HG03460 (cell line): Measurements from ENCODE around the gene PTPRM.

ENCODE experiments used
- ATAC-seq: cut with Tn5 transposase; IDR thresholded peaks from one replicate; pipeline ENCODE4 v1.9.1; 2021; ENCODE audit not compliant: unreplicated experiment

PTPRM gene

DNA sequence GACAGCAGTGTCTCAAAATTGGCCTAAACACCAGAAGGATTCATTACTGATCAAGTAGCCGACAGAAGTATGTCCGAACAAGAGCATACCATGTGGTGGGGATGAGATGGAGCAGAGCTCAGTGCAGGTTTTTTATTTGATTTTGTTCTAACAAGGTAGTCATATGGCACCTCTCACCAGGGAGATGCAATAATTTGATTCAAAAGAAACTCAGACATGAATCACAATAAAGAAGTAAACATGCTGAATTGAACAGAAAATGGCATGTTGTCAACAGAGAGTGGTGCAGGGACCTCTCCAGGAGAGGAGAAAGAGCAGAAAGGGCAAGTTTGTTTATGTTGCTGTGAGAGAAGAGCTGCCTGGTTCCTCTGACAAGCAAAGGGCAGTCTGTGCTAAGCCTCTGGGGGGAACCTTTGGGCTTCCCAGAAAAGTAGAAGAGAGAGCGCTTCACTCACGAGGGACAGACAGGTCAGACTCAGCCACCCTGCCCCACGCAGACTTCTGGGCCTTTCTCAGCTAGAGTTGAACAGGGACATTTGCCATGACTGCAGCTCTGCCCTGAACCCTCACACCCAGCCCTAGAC is 690.8 kb downstream of the PTPRM start:
- no peak for ATAC-seq

- ATAC-seq = no peak
Observed at GRCh38 chr18:8260319-8260718, 693.2 kb downstream of the PTPRM start.

DNA sequence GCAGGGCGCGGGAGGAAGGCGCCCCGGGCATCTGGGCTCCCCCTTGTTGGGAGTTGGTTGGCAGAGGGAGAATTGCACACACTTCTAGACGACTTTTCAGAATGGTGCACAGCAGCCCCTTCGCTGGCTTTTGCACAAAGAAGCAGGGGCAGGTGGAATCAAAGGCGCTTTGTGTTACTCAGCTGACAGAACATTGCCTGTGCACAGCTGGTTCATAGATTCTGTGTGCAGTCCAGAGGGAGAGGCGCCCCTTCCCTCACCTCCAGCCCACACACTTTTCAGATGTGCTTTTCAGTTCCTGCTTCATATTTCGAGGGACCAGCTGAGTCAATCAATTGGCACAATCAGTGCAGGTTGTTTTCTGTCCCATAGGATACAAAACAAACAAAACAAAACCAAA is 693.7 kb downstream of the PTPRM start:
- ATAC-seq = no peak

- ATAC-seq = no peak
Observed at GRCh38 chr18:8261651-8262091, 694.6 kb downstream of the PTPRM start.

DNA sequence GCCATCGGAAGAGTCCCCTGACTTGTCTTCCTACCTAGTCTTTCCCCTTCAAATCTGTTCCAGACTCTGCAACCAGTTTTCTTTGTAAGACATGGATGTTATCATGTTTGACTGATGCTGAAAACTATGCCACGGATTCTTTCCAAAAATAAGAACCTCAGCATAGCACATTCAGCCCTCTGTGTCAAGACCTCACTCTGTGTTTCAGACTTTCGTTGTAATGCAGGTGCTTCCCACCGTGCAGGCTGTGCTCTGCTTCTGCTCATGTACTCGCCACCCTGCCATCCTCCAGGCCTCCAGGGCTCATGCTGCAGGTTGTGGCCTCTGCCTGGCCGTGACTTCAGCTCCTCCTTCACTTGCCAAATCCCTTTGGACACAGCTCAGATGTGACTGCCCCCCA is 695.1 kb downstream of the PTPRM start:
- ATAC-seq = no peak

DNA sequence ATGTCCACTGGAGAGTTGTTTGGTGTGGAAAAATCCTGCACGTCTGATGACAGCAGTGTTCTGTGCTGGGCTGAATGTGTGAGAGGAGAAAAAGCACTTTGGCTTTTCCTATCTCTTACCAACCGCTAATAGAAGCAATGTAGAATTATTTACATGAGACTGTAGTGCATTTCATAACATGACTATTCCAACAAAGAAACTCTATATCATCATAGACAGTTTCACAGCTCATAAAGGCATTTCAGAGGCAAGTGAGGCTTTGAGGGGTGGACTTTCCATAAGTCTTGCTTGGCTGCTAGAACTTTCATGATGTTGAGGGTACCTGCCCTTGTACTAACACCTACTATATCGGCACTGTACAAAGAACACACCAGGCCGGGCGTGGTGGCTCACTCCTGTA is 697.0 kb downstream of the PTPRM start:
- ATAC-seq = no peak

GRCh38 chr18:8264861-8265411 is 697.8 kb downstream of the PTPRM start:
- no peak for ATAC-seq

DNA sequence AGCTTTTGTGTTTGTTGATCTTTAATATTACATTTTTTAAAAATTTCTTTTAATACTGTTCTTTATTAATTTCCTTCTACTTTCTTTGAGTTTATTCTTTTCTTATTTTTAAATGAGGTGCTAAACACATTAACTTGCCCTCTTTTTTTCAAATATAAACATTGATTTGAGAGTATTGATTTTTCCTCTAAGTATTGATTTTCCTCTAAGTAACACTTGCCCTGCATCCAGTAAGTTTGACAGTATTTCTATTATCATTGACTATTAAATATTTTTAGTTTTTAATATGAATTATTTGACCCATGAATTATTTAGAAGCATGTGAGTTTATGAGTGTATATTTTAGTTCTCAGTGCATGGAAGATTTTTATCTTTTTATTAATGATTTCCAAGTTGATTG is 705.1 kb downstream of the PTPRM start:
- no peak for ATAC-seq

GRCh38 chr18:8274370-8274769 is 707.3 kb downstream of the PTPRM start:
- no peak for ATAC-seq

GRCh38 chr18:8276406-8276805 is 709.3 kb downstream of the PTPRM start:
- no peak for ATAC-seq

DNA sequence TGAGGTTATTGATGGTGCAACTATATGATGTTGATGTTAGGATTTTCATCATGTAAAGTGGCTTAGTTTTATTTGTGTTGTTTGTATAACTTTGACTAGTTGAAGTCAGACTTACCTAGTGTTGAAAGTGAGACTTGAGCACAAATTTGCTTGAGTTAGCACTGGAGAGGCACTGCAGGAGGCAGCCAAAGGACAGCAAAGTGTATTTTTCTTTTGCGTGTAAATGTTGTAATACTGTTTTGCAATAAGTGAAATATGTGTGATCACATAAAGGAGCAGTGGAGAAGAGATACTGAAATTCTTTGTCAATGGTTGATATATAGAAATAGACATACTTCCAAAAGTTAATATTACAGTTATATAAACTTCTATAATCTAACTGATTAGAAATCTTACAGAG is 710.2 kb downstream of the PTPRM start:
- no peak for ATAC-seq

GRCh38 chr18:8279346-8279745 is 712.2 kb downstream of the PTPRM start:
- no peak for ATAC-seq

GRCh38 chr18:8279781-8280330 is 712.7 kb downstream of the PTPRM start:
- ATAC-seq = no peak

- ATAC-seq = no peak
Observed at GRCh38 chr18:8283891-8284585, 716.9 kb downstream of the PTPRM start.

DNA sequence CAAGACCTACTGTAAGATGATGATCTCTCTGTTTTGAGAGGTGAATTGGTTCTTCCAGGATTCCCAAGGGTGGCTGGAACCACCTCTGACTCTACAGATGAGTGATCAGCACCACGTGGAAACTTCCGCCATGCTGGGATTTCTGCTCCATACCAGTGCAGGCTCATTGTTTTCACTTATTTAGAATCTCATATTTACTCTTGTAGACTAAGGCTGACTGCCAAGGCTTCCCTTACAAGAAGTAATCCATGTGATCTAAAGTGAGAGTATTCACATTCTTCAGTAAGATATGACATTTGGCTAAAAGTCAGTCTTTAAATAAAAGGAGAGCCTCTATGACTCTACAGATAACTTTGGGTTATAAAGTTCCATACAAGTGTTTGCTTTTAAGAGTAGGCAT is 719.2 kb downstream of the PTPRM start:
- ATAC-seq = no peak

GRCh38 chr18:8287196-8287885 is 720.2 kb downstream of the PTPRM start:
- ATAC-seq = no peak

GRCh38 chr18:8288472-8289195 is 721.5 kb downstream of the PTPRM start:
- ATAC-seq = no peak

DNA sequence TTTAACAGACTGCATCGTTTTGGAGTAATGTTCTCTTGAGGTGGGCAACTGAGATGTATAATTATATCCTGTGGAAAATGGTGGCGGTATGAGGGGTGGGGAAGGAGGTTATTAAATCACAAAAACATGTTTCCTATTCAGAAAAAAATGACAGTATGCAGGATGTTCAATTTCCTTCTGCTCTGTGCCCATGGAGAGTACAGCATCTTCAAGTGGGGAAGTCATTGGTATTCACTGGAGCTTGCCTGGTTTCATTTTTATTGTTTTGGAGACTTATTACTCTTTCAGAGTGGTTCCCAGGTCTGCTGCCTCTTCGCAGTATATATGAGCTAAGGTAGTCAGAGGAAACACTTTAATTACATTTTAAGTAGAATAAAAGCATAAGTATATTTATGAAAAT is 723.3 kb downstream of the PTPRM start:
- ATAC-seq = no peak

DNA sequence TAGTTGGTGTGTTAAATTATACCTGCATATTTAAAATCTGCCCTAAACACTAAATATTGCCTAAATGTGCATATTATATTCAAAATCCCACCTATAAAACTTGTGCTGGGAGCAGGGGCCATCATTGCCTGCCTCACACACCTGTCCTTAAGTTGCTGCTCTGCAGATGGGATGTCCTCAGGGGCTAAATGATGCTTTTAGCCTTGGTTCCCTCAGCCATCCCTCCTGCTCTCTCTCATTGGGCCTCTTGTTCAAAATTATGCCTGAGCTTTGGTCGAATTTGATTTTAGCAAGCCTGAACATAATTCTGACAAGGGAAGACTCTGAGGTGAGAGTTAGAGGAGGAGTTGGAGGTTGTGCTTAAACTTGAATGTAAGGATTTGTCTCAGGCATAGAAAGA is 723.8 kb downstream of the PTPRM start:
- ATAC-seq = no peak

DNA sequence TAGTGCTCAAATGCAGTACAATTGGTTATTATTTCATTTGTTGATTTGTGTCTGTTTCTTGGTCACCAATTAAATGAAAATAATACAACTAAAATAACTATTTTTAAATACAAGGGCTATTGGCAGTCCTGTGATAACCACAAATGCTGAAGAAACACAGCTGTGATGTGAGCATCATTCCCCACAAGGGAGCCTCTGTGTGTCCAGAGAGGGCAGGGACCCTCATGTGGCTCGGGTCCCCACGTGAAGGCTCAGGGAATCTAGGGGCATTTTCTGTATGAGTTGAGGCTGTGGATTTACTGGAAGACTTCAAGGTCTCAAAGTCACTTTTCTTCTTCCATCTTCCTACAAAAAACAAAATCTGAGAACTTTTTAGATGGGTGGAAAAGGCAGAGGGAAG is 726.1 kb downstream of the PTPRM start:
- ATAC-seq = no peak
